NK-92 (cell line): ENCODE data around the gene UTF1.
"Not testable (repeated sequence)": the region's sequence is repeated elsewhere in the genome, so short reads cannot be mapped to it uniquely, and the experiment has no call there.

Experiments
- DNase-seq: peaks from one replicate; lab custom pipeline; 2025; ENCODE audit not compliant: unreplicated experiment; lab: John Stamatoyannopoulos, UW

Gene UTF1

DNA sequence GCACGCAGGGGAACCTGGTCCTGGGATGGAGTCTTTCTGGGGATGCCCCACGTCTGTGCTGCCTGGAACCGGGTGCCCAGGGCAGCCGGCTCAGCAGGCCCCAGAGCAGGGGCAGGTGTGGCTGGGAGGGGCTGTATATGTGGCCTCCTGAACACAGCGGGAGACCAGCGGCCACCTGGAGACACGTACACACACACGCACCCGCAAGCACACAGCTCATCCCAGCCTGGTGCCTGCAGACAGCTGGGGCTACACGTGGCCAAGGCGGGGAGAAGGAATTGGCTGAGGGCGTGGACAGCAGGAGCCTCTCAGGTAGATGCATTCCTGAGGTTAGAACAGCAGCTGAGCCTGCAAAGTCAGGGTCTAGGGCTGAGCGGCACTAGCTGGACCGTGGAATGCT, 32.7 kb downstream of the UTF1 start:
- DNase-seq = no peak

DNA sequence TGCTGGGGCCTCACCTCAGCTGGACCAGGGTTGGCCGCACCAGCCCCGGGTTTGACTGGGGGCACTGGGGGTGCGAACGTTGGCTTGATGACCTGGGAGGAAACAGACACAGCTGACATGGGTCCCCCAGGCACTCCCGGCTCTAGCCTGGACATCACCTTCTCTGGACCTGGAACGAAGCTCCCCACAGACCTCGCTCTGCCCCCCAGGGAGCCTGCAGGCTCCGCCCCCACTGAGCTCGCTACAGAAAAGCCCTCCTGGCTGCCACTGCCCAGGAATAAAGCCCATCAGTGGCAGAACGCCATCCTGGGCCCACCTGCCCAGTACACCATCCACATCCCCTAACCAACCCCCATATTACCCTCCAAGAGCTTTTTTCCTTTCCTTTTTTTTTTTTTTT, 33.7 kb downstream of the UTF1 start:
- no peak for DNase-seq

DNA sequence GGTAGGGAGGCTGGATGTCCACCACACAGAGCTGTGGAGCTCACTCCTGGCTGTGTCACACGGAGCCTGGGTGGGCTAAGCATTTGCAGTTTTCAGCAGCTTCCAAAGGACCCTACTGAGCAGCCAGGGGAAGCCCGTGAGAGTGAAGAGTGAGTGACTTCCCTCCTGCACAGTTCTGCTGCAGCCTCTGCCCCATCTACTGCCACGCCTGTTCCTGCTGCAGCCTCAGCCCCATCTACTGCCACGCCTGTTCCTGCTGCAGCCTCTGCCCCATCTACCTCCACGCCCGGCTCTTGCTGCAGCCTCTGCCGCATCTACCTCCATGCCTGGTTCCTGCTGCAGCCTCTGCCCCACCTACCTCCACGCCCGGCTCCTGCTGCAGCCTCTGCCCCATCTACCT, 34.4 kb downstream of the UTF1 start:
- no peak for DNase-seq

DNA sequence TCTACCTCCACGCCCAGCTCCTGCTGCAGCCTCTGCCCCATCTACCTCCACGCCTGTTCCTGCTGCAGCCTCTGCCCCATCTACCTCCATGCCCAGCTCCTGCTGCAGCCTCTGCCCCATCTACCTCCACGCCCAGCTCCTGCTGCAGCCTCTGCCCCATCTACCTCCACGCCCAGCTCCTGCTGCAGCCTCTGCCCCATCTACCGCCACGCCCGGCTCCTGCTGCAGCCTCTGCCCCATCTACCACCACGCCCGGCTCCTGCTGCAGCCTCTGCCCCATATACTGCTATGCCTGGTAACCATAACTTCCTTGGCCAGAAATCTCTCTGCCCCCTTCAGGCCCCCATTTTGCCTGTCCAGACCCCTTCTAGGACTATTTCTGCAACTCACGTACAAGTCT, 35.0 kb downstream of the UTF1 start:
- DNase-seq = not testable (repeated sequence)

DNA sequence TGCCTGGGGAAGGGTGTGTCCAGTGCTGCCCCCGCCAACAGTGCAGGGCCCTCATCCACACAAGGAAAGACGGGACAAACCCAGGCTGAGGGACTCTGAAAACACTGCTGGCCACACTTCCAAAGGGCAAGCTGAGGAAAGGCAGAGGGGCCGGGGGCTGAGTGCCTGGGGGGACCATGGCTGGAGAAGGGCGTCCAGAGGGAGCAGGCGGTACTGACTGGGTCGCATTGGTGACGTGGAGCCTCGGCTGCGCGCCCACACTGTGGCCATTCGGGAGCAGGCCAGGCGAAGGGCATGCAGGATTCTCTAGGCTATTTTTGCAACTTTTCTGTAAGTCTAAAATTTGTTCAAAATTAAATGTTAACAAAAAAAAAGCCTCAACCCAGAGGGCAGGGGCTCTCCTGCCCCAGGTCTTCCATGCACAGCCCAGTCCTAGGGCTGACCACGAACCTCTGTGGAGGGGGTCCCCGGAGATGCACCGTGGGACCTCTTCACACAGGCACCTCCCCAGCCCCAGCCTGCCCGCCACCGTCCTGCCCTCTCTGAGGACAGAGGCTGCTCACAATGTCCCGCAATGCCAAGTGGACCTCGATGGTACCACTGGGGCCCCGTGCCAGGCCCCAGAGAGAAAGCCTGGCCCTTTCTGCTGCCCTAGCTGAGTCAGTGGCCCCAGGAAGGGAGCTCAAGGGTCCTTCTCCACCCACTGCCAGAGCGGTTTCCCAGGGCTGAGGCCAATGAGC, 36.2 kb downstream of the UTF1 start:
- DNase-seq = no peak

DNA sequence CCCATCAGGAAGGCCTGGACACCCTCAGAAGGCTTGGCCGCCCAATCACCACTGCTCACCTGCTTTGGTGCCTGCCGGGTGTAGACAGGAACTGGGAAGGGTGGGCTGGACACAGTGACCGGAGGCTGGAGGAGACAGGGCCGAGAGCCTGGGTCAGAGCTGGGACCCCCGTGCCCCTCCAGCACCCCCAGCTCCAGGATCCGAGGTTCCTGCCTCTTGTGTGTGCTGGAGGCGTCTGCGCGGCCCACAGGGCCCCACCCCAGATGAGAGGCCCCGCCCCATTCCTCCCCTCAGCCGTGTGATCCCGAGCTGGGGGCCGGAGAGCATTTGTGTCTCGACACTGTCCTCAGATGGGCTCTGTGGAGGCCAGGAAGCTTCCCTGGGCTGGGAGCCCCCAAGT, 37.3 kb downstream of the UTF1 start:
- DNase-seq = no peak

DNA sequence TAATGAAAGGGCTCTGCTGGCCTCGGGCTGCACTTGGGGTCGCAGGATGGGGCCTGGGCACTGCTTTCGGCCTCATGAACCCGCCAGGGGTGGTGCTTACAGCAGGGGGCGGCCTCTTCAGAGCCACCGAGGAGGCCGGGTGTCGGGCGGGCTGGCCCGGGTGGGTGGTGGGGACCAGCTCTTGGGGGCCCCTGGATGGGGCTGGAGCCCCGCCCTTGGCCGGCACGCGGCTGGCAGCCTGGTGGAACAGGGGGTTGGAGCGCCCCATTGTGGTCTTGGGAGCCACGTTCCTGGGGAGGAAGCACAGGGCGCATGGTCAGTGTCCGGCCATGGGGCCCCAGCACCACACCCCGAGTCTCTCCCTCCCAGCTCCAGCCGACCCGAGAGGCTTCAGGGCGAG, 37.8 kb downstream of the UTF1 start:
- no peak for DNase-seq

DNA sequence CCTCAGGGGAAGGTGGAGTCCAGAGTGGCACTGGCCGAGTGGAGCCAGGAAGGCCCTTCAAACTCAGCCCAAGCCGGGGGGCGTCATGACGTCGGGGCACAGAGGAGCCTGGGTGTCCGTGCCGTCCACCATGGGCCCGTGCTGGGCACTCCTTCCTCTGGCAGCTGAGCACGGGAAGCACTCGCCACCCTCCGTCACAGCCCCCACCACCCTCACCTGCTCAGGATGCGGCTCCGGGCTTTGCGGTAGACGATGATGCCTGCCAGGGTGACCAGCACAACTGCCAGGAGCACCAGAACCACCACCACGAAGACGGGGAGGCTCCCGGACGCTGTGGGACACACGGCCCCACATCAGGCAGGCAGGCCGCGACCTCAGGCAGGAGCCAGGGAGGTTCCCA, 38.5 kb downstream of the UTF1 start:
- no peak for DNase-seq

DNA sequence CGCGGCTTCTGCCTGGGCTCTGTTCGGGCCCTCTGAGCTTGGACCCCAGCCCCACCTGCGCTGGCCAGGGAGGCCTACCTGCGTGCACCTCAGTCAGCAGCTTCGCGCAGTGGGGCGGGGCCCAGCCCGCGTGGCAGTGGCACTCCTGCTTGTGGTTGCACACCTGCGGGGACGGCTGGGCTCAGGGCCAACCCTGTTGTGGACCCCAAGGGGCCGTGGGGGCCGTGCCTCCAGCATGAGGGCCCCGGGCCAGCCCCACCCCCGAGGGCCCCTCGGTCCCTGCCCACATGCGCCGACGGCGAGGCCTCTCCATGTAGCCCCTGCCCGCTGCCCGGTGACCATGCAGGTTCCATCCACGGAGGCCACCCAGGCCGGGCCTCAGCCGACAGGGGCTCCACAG, 39.4 kb downstream of the UTF1 start:
- no peak for DNase-seq

DNA sequence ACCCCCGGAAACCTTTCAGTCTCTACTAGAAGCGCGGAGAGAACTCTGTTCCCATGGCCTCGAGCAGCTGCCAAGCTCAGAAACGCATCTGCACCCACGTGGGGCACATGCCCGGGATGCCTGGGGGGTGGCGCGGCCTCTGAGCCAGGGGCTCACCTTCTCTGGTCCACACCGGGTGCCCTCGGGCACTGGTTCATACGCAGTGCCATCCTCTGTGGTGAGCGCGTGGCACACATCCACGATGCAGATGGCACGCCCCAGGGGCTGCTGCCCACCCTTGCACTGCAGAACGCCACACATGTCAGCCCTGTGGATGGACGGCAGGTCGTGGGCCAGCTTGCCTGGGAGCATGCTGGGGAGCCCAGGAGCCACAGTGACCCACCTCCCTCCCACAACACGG, 40.2 kb downstream of the UTF1 start:
- DNase-seq = no peak

DNA sequence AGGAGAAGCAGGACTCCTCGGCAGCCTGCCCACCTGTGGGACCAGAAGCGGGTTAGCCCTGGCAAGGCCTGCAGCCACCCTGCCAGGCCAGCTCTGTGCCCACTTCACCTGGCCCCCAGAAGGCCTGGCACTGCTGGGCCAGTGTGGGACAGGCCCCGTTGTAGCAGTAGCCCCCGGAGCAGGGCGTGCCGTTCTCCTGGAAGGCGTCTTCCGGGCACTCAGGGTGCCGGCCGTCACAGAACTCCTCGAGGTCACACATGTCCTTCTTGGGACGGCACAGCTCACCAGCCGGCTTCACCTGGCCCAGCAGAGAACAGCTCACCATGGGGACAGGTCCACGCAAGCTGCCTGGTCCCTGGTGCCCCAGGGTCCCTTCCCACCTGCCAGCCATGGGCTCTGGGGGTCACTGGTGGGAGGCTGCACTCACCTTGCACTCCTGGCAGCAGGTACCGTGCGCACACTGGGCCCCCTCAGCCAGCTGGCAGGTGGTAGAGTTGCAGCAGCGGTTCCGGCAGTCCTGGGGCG, 40.8 kb downstream of the UTF1 start:
- DNase-seq = no peak

DNA sequence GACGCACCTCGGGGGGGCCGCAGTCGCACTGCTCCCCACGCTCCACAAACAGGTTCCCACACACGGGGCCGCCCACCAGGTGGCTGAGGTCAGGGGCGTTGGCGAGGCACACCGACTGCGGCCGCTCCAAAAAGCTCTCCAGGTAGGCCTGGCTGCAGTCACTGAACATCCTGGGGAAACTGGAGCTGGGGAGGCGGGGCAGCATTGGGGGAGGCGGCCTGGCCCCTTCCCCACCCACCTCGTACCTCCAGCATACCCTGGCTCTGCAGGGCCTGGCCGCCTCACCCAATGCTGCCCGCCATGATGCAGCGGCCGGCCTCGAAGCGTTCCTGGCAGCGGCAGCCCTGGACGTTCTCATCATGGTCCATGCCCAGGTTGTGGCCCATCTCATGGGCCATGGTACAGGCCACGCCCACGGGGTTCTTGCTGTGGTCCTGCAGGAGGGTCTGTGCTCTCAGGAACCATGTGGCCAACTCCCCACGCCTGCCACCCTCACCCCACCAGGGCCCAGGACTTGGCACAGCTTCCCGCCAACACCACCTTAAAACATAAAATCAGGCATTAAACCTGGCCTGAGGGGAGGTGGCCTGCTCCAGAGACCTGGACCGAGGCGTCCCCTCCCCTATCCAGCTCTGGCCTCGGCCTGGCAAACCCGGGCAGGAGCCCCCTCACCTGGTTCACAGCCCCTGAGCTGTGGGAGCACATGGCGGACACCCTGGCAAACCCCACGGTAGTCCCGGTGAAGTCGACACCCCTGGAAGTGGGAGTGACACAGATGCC, 41.7 kb downstream of the UTF1 start:
- DNase-seq = no peak

DNA sequence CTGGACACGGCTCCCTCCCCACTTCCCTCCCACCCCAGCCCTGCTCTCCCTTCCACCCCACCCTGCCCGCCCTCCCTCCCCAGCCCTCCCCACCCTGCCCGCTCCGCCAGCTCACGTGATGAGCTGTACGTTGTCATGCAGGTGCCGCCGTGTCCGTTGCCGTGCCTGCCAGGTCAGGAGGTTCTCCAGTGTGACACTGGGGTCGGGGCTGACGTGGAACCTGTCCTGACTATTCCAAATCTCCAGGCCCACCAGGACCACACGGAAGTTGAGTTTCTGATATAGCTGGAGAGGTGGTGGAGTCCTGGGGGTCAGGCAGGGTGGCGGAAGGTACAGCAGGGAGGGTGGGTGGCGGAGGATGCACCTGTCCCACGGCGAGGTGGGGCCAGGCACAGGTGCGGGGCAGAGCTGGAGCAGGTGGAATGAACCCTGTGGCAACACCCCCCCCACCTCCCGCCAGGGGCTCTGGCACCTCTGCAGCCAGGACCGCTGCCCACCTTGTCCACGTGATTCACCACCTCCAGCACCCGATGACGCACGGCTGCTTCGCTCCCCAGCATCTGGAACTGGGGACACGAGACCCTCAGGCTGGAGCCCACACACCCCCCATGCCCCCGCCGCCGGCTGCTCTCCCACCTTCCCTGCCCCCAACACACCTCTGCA, 42.4 kb downstream of the UTF1 start:
- DNase-seq = no peak

DNA sequence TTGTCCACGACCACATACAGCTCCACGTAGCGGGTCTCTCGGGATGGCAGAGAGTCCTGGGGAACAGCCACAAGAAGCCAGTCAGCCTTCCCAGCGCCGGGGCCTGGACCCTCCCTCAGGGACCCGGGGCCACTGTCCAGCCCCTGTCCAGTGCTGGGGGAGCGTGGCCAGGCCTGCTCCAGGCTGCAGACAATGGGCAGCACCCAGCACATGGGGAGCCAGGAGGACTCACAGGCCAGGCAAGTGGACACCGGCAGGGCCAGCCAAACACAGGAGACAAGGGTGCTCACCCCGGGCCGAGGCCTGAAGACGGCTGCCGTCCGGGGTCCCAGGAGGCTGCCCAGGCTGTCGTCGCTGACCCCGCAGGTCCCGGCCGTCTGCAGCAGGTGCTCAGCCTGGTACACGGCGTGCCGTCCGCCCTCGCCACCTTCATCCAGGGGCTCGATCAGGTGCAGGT, 43.0 kb downstream of the UTF1 start:
- DNase-seq = no peak

DNA sequence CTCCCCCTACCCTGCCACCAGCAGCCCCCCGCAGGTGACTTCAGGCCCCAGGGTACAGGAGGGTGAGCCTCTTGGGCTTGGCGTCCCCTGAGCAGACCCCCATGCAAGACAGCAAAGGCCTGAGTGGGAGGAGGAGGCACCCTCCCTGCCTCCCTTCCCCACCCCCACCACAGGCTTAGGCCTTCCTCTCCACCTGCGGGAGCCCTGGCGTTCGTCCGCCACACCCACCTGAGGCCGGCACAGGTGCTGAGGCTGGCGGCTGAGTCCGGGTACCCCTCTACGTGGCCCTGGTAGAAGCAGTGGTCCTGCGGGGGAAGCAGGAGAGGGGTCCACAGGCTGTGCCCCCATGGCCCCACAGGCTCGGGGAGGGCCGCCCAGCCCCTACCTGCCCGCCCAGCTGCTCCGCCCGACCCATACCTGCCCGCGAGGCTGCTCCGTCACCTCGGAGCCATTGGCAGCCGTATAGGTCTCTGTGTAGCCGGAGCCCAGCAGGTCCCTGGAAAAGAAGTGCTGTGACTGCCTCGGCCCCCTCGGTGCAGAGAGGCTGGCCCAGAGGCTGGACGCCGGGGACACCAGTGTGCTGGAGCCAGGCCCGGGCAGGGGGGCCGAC, 43.6 kb downstream of the UTF1 start:
- no peak for DNase-seq

DNA sequence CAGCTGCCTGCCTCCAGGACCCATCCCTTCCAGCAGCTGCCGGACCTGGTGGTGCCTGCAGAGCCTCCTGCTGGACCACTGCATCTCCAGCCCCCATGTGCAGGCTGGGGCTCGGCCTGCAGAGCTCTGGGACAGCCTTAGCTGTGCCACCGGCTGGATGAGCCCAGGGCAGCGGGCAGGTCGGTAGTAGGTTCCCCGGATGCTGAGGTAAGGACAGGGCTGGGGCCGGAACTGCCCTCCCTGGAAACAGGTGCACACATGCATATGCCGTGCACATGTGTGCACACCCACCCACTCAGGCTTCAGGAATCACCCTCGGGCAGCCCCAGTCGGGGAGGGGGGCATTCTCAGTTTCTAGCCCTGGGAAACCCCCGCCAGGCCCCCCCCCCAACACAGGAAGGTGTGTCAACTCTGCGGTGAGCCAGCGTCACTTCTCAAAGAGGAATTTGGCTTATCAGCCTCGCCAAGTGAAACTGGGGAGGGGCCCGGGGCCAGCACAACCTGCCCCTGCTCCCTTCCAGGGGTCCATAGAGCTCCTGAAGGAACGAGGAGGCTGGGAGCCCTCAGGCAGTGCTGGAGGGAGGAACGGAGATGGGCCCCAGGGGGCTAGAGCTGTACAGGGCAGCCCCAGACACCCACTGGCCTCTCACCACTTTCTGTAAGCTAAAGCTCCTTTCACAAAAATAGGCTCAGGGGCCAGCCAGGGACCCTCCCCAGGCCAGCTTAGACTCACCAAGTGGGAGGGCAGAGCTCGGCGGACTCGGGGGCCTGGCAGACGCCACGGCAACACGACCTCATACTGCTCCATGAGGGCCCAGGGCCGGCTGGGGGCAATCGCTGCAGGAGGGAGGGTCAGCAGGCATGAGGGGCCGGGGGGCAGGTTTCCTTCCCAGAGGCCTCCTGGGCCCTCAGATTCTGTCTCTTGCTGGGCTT, 45.0 kb downstream of the UTF1 start:
- DNase-seq = peak; percentile 17

DNA sequence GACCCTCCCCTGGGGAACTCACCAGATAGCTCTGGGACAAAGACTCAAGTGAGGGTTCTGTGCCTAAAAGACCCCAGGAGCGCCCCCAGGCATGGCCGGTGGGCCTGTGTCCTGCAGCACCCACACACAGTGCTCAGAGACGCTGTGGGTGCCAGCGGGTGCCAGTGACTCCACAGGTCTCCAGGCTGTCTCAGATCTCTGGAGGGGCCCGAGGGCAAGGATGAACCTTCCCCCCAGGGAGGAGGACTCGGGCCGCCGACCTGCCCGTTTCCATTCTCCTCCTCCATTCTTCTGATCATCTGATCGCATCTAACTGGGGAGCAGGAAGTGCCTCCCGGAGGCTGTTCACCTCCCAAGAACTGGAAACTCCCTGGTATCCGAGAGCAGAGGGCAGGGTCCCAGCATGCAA, 45.7 kb downstream of the UTF1 start:
- no peak for DNase-seq

DNA sequence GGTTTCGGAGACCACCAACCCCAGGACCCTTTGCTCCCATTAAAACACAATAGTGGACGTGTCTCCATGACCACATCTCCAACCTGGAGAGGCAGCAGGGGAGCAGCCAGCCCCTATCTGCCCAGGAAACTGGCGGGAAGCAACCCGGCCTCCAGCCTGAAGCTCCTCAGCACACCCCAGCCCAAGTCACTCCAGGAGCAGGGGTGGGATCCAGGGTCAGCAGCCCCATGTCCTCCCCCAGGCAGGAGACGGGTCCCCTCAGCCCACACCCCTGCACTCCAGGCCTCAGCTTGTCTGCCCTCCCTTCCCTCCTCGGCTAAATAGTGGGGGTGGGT, 46.0 kb downstream of the UTF1 start:
- no peak for DNase-seq

DNA sequence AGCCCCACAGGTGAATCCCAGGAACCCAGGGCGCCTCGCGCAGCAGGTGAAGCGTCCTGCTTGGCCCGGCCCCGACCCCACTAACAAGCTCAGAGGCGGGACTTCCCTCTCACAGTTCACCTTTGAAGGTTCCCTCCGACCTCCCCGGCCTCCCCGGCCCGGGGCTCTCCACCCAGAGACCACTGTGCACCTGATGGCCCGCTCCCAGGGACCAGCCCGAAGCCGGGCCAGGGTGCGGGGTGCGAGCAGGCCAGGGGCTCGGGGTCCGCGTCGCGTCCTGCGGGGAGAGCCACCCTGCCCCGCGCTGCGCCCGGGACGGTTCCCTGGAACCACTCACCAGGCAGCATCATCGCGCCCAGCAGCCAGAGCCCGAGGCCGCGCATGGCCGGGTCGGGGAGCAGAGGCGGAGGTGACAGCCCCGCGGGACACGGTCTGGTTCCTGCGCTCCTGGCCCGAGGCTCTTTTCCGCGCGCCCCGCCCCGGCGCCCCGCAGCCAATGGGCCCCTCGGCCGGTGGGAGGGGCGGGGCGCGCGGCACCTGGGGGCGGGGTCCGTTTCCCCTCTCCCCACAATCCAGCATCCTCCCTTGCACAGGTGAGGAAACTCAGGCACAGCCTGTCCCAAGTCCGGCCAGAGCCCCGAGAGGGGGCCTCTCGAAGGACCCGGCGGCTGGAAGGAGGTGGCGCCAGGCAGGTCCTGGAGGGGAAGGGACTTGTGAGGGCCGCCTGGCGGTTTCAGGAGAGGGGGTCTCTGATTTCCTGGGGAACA, 46.6 kb downstream of the UTF1 start, which contains the start of gene ADAM8:
ADAM8 (minus strand) TSS at position 434 of the 767 bp plus-strand sequence; CDS start at position 383, 51 bp downstream.
- no peak for DNase-seq
